SK-N-MC (cell line): ENCODE measurements around the gene PURA.

Source experiments
- EZH2 ChIP-seq: fragments of 200-600 bp; sonication (generic); IDR thresholded peaks from one replicate; pipeline ENCODE4 v1.6.1; 2017; ENCODE audit warnings: antibody characterized with exemption
- POLR2AphosphoS5 ChIP-seq: IDR thresholded peaks from 2 replicates; pipeline ENCODE4 v1.6.1; 2012; ENCODE audit warnings: mild to moderate bottlenecking, low read depth, low read length, borderline replicate concordance

- TF ChIP-seq POLR2AphosphoS5 (no peak), EZH2 (no peak)
These were observed 28.3 kb downstream of the PURA start for GRCh38 chr5:140142246-140142645.
